ENCODE measurements around the gene GHR. TPM values are rescaled to one million over a fixed set of nuclear protein-coding genes. Genes with fewer than 3 reads are reported as not detected.

Gene GHR
- total RNA-seq, 1 experiment from 2014 or later: 0.05 TPM

DNA sequence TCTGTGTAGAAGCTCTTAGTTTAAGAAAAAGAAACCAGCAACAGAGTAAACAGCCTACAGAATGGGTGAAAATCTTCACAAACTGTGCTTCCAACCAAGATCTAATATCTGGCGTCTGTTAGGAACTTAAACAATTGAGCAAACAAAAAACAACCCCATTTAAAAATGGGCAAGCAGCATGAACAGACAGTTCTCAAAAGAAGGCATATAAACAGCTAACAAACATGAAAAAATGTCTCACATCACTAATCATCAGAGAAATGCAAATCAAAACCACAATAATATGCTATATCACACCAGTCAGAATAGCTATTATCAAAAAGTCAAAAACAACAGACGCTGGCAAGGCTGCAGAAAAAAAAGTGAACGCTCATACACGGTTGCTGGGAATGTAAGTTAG, 249.7 kb downstream of the GHR start:
- DNase-seq (ENCODE audit: low read depth, low spot score) (no peak), ATAC-seq (no peak)
- in situ Hi-C loops (cut with HindIII; ENCODE audit: low pct_unique_long_range_greater_than_20kb, low sequenced_read_pairs) (no loop called here), intact Hi-C loops (cut with micrococcal nuclease; ENCODE audit: unreplicated experiment) (no loop called here)
- ChIA-PET POLR2A (no interaction called here), CTCF (no interaction called here)
- BruUV-seq (replicated peaks): no TSS peak
- TF ChIP-seq SIN3A (IDR thresholded peaks at IDR 0.05; ENCODE audit: borderline replicate concordance, insufficient read depth, low read depth, low read length) (no peak), POLR2AphosphoS5 (IDR thresholded peaks at IDR 0.05; ENCODE audit: low read depth, low read length) (no peak), TCF7L2 (IDR thresholded peaks at IDR 0.05; ENCODE audit: low read depth, low read length) (no peak)
- TF ChIP-seq, protein P1, sequence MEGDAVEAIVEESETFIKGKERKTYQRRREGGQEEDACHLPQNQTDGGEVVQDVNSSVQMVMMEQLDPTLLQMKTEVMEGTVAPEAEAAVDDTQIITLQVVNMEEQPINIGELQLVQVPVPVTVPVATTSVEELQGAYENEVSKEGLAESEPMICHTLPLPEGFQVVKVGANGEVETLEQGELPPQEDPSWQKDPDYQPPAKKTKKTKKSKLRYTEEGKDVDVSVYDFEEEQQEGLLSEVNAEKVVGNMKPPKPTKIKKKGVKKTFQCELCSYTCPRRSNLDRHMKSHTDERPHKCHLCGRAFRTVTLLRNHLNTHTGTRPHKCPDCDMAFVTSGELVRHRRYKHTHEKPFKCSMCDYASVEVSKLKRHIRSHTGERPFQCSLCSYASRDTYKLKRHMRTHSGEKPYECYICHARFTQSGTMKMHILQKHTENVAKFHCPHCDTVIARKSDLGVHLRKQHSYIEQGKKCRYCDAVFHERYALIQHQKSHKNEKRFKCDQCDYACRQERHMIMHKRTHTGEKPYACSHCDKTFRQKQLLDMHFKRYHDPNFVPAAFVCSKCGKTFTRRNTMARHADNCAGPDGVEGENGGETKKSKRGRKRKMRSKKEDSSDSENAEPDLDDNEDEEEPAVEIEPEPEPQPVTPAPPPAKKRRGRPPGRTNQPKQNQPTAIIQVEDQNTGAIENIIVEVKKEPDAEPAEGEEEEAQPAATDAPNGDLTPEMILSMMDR (IDR thresholded peaks at IDR 0.05): no peak
- TF ChIP-seq, protein P2, sequence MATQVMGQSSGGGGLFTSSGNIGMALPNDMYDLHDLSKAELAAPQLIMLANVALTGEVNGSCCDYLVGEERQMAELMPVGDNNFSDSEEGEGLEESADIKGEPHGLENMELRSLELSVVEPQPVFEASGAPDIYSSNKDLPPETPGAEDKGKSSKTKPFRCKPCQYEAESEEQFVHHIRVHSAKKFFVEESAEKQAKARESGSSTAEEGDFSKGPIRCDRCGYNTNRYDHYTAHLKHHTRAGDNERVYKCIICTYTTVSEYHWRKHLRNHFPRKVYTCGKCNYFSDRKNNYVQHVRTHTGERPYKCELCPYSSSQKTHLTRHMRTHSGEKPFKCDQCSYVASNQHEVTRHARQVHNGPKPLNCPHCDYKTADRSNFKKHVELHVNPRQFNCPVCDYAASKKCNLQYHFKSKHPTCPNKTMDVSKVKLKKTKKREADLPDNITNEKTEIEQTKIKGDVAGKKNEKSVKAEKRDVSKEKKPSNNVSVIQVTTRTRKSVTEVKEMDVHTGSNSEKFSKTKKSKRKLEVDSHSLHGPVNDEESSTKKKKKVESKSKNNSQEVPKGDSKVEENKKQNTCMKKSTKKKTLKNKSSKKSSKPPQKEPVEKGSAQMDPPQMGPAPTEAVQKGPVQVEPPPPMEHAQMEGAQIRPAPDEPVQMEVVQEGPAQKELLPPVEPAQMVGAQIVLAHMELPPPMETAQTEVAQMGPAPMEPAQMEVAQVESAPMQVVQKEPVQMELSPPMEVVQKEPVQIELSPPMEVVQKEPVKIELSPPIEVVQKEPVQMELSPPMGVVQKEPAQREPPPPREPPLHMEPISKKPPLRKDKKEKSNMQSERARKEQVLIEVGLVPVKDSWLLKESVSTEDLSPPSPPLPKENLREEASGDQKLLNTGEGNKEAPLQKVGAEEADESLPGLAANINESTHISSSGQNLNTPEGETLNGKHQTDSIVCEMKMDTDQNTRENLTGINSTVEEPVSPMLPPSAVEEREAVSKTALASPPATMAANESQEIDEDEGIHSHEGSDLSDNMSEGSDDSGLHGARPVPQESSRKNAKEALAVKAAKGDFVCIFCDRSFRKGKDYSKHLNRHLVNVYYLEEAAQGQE (IDR thresholded peaks at IDR 0.05; ENCODE audit: insufficient read depth in 1 of 2, low read depth in 2 of 2, low read length in 1 of 2): no peak
- H3K4me1 ChIP-seq (ENCODE audit: control insufficient read depth, insufficient read depth, low read length): no peaks in the 10 kb centered on the region
- no peaks in the 10 kb centered on the region for H3K27me3 ChIP-seq (ENCODE audit: control insufficient read depth, insufficient read depth, low read length)
- no peak overlapping the region for H3K4me3 ChIP-seq (ENCODE audit: low read depth in 2 of 2, low read length in 2 of 2)
- H3K36me3 ChIP-seq (ENCODE audit: control insufficient read depth, insufficient read depth, low read length): no peaks in the 10 kb centered on the region
- H3K27ac ChIP-seq (ENCODE audit: low read length): no peak overlapping the region
- no peaks in the 10 kb centered on the region for H3K9me3 ChIP-seq (ENCODE audit: control insufficient read depth, insufficient read depth, low read depth, low read length)

DNA sequence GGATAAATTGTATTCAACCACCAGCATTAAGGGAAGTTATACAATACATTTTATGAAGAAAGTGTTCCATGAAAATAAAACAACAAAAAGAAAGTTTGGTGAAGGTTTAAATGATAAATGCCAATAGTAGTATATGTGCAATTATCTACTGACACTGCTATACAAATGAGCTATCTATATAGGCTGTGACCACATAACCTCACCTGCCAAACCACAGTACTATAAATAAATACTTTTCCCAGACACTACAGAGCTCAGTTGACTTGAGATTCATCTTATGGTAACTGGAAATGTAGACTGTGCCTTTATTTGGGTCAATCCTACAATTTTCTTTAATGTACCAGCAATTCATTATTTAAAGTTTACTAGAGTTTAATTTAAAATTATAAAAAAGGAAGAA, 252.4 kb downstream of the GHR start:
- Histone ChIP-seq H3K4me3 (ENCODE audit: low read depth in 2 of 2, low read length in 2 of 2) (no peak overlapping the region), H3K4me1 (ENCODE audit: control insufficient read depth, insufficient read depth, low read length) (no peaks in the 10 kb centered on the region), H3K27ac (ENCODE audit: low read length) (no peak overlapping the region), H3K36me3 (ENCODE audit: control insufficient read depth, insufficient read depth, low read length) (no peaks in the 10 kb centered on the region), H3K9me3 (ENCODE audit: control insufficient read depth, insufficient read depth, low read depth, low read length) (no peaks in the 10 kb centered on the region), H3K27me3 (ENCODE audit: control insufficient read depth, insufficient read depth, low read length) (no peaks in the 10 kb centered on the region)
- no peak for DNase-seq (ENCODE audit: low read depth, low spot score)
- ChIA-PET POLR2A (no interaction called here), CTCF (no interaction called here)
- in situ Hi-C loops (cut with HindIII; ENCODE audit: low pct_unique_long_range_greater_than_20kb, low sequenced_read_pairs): no loop called here
- BruUV-seq (replicated peaks): no TSS peak
- ATAC-seq: no peak
- TF ChIP-seq TCF7L2 (IDR thresholded peaks at IDR 0.05; ENCODE audit: low read depth, low read length) (no peak), POLR2AphosphoS5 (IDR thresholded peaks at IDR 0.05; ENCODE audit: low read depth, low read length) (no peak), SIN3A (IDR thresholded peaks at IDR 0.05; ENCODE audit: borderline replicate concordance, insufficient read depth, low read depth, low read length) (no peak)
- TF ChIP-seq, protein P1 (IDR thresholded peaks at IDR 0.05): no peak
- TF ChIP-seq, protein P2 (IDR thresholded peaks at IDR 0.05; ENCODE audit: insufficient read depth in 1 of 2, low read depth in 2 of 2, low read length in 1 of 2): no peak
- intact Hi-C loops (cut with micrococcal nuclease; ENCODE audit: unreplicated experiment): no loop called here

Data from Panc1 (cell line).